Activated CD8-positive, alpha-beta T cell treated with anti-CD3 and anti-CD28 coated beads, Interleukin-2, amount 10 ng/mL, durations not matched to agents 7 days and 5 days (primary cell): ENCODE data around the gene TRIM29. TPM values are rescaled to one million over a fixed set of nuclear protein-coding genes. Genes with fewer than 3 reads are reported as not detected.
A peak's percentile ranks its signal among the peaks of the same experiment; 100 is the strongest.
"Not testable (repeated sequence)": the region's sequence is repeated elsewhere in the genome, so short reads cannot be mapped to it uniquely, and the experiment has no call there.

ENCODE experiments used
- ATAC-seq: fragments of 150-1000 bp; cut with Tn5 transposase; one replicate; pipeline ENCODE4 v1.10.0; 2021; ENCODE audit warnings: moderate library complexity
- CTCF ChIA-PET: fragments of 350-600 bp; sonication (Branson Sonifier 250); formaldehyde crosslinking; loops from one replicate; lab custom pipeline; 2021; ENCODE audit warnings: antibody characterized with exemption; lab: Charles Lee
- POLR2A ChIA-PET: fragments of 350-600 bp; sonication (Branson Sonifier 250); formaldehyde crosslinking; loops from one replicate; lab custom pipeline; 2021; ENCODE audit warnings: antibody characterized with exemption; lab: Charles Lee
- DNase-seq: peaks from one replicate; pipeline ENCODE4 v3.0.0-alpha.2; 2020
- H3K27ac Mint-ChIP-seq: one replicate; pipeline ENCODE4 v1.8.0; 2021; ENCODE audit warnings: mild to moderate bottlenecking, mixed read lengths
- H3K27me3 Mint-ChIP-seq: one replicate; pipeline ENCODE4 v1.8.0; 2021; ENCODE audit warnings: low read depth, mixed read lengths
- H3K36me3 Mint-ChIP-seq: one replicate; pipeline ENCODE4 v1.8.0; 2021; ENCODE audit warnings: low read depth, mixed read lengths
- H3K4me1 Mint-ChIP-seq: one replicate; pipeline ENCODE4 v1.8.0; 2021; ENCODE audit warnings: low read depth, mixed read lengths
- H3K4me3 Mint-ChIP-seq: one replicate; pipeline ENCODE4 v1.8.0; 2021; ENCODE audit warnings: mild to moderate bottlenecking, mixed read lengths
- H3K9me3 Mint-ChIP-seq: one replicate; pipeline ENCODE4 v1.8.0; 2022; ENCODE audit warnings: mixed read lengths; ENCODE audit not compliant: insufficient read depth
- total RNA-seq, 2 experiments: library from RNA; stranded (reverse); gene quantifications; one replicate each; pipeline ENCODE4 v1.2.3, GENCODE V29; 2021

TRIM29 gene
- total RNA-seq, 2 experiments from 2014 or later, result not detected

- Mint-ChIP-seq H3K36me3 (no peaks in the 10 kb centered on the region), H3K27me3 (peaks cover 28% of the 10 kb centered on the region), H3K9me3 (no peaks in the 10 kb centered on the region), H3K4me1 (no peaks in the 10 kb centered on the region), H3K27ac (no peak overlapping the region), H3K4me3 (no peak overlapping the region)
- CTCF ChIA-PET, result no interaction called here
- DNase-seq (no peak), ATAC-seq (no peak)
- POLR2A ChIA-PET, result no interaction called here
Measured at GRCh38 chr11:120146413-120147093, 8.6 kb upstream of the TRIM29 start.

- no peaks in the 10 kb centered on the region for H3K36me3 Mint-ChIP-seq
- CTCF ChIA-PET, result no interaction called here
- no peaks in the 10 kb centered on the region for H3K9me3 Mint-ChIP-seq
Measured at GRCh38 chr11:120144501-120144900, 6.6 kb upstream of the TRIM29 start.

GRCh38 chr11:120143472-120143871 lies 5.6 kb upstream of the TRIM29 start:
- H3K9me3 Mint-ChIP-seq, ATAC-seq, H3K36me3 Mint-ChIP-seq: not testable (repeated sequence)

More at GRCh38 chr11:120144501-120144900, 6.6 kb upstream of the TRIM29 start:
- ATAC-seq (no peak), DNase-seq (no peak)
- POLR2A ChIA-PET, result no interaction called here
- H3K4me3 Mint-ChIP-seq, result no peak overlapping the region
- H3K4me1 Mint-ChIP-seq, result no peaks in the 10 kb centered on the region
- H3K27me3 Mint-ChIP-seq, result peaks cover 14% of the 10 kb centered on the region
- H3K27ac Mint-ChIP-seq, result no peak overlapping the region

GRCh38 chr11:120142441-120143100 lies 4.7 kb upstream of the TRIM29 start:
- no peaks in the 10 kb centered on the region for H3K9me3 Mint-ChIP-seq
- no peaks in the 10 kb centered on the region for H3K36me3 Mint-ChIP-seq
- no peaks in the 10 kb centered on the region for H3K4me1 Mint-ChIP-seq
- no peak overlapping the region for H3K4me3 Mint-ChIP-seq
- ChIA-PET POLR2A (no interaction called here), CTCF (no interaction called here)
- no peak overlapping the region for H3K27ac Mint-ChIP-seq
- DNase-seq, result no peak
- ATAC-seq, result no peak
- peaks cover 7% of the 10 kb centered on the region for H3K27me3 Mint-ChIP-seq

More at GRCh38 chr11:120143472-120143871, 5.6 kb upstream of the TRIM29 start:
- H3K27me3 Mint-ChIP-seq, H3K4me3 Mint-ChIP-seq, POLR2A ChIA-PET, H3K4me1 Mint-ChIP-seq, DNase-seq, H3K27ac Mint-ChIP-seq: not testable (repeated sequence)
- CTCF ChIA-PET, result interaction anchor here (0.6 kb wide), 1 partner anchor 424 kb away, joined by 3 read pairs; no protein-coding TSS in a partner anchor

DNA sequence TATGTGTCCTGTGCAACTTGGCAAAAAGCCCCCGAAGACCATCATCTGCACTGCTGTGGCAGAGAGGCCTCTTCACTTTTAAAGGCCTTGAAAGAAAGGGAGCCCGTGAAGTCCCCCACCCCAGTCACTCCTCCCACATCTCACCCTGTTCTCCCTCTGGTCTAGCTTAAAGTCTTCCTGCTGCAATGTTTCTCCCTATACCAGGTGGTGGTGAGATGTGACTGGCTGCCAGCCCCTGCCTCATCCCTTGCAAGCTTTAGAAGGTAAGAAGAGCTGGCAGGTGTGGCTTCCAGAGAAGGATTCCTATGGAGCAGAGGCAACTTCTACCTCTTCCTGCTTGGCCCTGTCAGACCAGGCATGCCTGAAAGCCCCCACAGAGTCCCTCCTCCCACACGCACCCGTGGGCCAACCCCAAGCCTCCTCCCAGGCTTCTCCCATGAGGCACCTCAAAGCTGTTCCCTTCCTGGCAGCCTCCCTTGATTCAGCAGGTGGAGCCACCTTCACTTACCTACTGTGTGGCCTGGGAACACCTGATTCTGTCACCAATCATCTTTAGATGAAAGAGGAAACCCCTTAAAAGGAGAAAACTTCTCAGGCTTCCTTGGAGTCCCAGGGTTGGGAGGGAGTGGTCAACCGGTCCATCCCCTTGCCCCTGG lies 4.0 kb upstream of the TRIM29 start:
- Mint-ChIP-seq H3K4me3 (no peak overlapping the region), H3K9me3 (no peaks in the 10 kb centered on the region), H3K27ac (no peak overlapping the region), H3K36me3 (no peaks in the 10 kb centered on the region), H3K27me3 (peaks cover 7% of the 10 kb centered on the region), H3K4me1 (no peaks in the 10 kb centered on the region)
- DNase-seq, result no peak
- no peak for ATAC-seq
- ChIA-PET CTCF (no interaction called here), POLR2A (no interaction called here)

- Mint-ChIP-seq H3K27me3 (peaks cover 7% of the 10 kb centered on the region), H3K27ac (no peak overlapping the region), H3K4me1 (no peaks in the 10 kb centered on the region), H3K9me3 (no peaks in the 10 kb centered on the region), H3K4me3 (no peak overlapping the region), H3K36me3 (no peaks in the 10 kb centered on the region)
- CTCF ChIA-PET, result no interaction called here
- POLR2A ChIA-PET, result no interaction called here
- no peak for DNase-seq
- no peak for ATAC-seq
Measured at GRCh38 chr11:120141113-120141767, 3.3 kb upstream of the TRIM29 start.

GRCh38 chr11:120139316-120140069 lies 1.6 kb upstream of the TRIM29 start:
- Mint-ChIP-seq H3K4me1 (no peaks in the 10 kb centered on the region), H3K4me3 (no peak overlapping the region), H3K9me3 (no peaks in the 10 kb centered on the region), H3K27ac (no peak overlapping the region), H3K27me3 (no peaks in the 10 kb centered on the region), H3K36me3 (no peaks in the 10 kb centered on the region)
- POLR2A ChIA-PET, result no interaction called here
- DNase-seq (peak; percentile 7), ATAC-seq (no peak)
- CTCF ChIA-PET, result no interaction called here

DNA sequence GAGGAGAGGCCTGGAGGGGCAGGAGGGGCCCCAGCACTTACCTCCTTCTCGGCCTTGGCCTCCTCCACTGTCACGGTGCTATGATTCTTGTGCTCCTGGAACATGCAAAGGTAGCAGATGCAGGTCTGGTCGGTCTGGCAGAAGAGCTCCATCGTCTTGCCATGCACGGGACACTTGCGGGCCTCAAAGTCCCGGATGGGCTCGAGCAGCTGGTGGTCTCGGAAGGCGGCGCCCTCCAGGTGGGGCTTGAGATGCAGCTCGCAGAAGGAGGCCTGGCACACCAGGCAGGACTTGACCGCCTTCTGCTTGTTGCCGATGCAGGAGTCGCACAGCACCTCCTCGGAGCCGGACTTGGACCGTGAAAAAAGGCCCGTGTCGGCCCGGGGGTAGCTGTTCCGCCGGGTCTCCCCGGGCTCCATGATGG lies 714 bp downstream of the TRIM29 start:
- POLR2A ChIA-PET, result no interaction called here
- CTCF ChIA-PET, result no interaction called here
- ATAC-seq (no peak), DNase-seq (peak; percentile 6)
- no peaks in the 10 kb centered on the region for H3K9me3 Mint-ChIP-seq
- H3K4me3 Mint-ChIP-seq, result no peak overlapping the region
- H3K27ac Mint-ChIP-seq, result no peak overlapping the region
- no peaks in the 10 kb centered on the region for H3K36me3 Mint-ChIP-seq
- H3K27me3 Mint-ChIP-seq, result no peaks in the 10 kb centered on the region
- H3K4me1 Mint-ChIP-seq, result no peaks in the 10 kb centered on the region

DNA sequence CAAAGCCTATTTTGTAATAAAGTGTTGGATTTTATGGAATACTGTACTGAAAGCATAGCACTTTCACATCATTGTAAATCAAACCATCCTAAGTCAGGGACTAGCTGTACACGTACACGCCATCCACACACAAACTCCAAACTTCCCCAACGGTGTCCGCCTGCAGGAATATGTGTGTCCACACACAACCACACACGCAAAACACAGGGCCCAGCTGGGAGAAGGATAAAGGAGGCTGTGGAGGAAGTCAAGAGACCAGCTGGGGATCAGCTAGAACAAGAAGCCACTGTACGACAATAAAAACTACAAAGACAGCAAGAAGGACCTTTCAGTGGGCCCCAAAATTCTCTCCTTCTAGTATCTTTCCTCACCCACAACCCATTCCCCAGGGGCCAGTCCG lies 1.6 kb downstream of the TRIM29 start:
- H3K4me1 Mint-ChIP-seq, result no peaks in the 10 kb centered on the region

GRCh38 chr11:120135838-120136237 lies 2.1 kb downstream of the TRIM29 start:
- Mint-ChIP-seq H3K9me3 (no peaks in the 10 kb centered on the region), H3K4me1 (no peaks in the 10 kb centered on the region), H3K27me3 (no peaks in the 10 kb centered on the region), H3K36me3 (no peaks in the 10 kb centered on the region), H3K27ac (no peak overlapping the region), H3K4me3 (no peak overlapping the region)
- DNase-seq (no peak), ATAC-seq (no peak)
- POLR2A ChIA-PET, result no interaction called here
- CTCF ChIA-PET, result no interaction called here

More for the DNA sequence above, 1.6 kb downstream of the TRIM29 start:
- ChIA-PET POLR2A (no interaction called here), CTCF (no interaction called here)
- Mint-ChIP-seq H3K4me3 (no peak overlapping the region), H3K27ac (no peak overlapping the region), H3K36me3 (no peaks in the 10 kb centered on the region), H3K9me3 (no peaks in the 10 kb centered on the region), H3K27me3 (no peaks in the 10 kb centered on the region)
- DNase-seq, result peak; percentile 4
- ATAC-seq, result no peak

GRCh38 chr11:120134931-120135228 lies 3.0 kb downstream of the TRIM29 start:
- no peaks in the 10 kb centered on the region for H3K36me3 Mint-ChIP-seq
- no peaks in the 10 kb centered on the region for H3K27me3 Mint-ChIP-seq
- ChIA-PET CTCF (no interaction called here), POLR2A (no interaction called here)
- no peak overlapping the region for H3K4me3 Mint-ChIP-seq
- H3K27ac Mint-ChIP-seq, result no peak overlapping the region
- no peak for ATAC-seq
- H3K4me1 Mint-ChIP-seq, result no peaks in the 10 kb centered on the region
- no peaks in the 10 kb centered on the region for H3K9me3 Mint-ChIP-seq
- no peak for DNase-seq
